CD4-positive, alpha-beta T cell (primary cell): ENCODE data around the gene ZSCAN5A. TPM values are rescaled to one million over a fixed set of nuclear protein-coding genes. Genes with fewer than 3 reads are reported as not detected.

Experiments used
- ATAC-seq: fragments of 200-7000 bp; cut with Tn5 transposase; one replicate; pipeline ENCODE4 v1.10.0; 2022; ENCODE audit warnings: mild to moderate bottlenecking; ENCODE audit not compliant: poor library complexity
- CTCF ChIA-PET: fragments of 350-600 bp; sonication (Branson Sonifier 250); formaldehyde crosslinking; loops from one replicate; lab custom pipeline; 2021; ENCODE audit warnings: antibody characterized with exemption, inconsistent platforms; lab: Charles Lee
- POLR2A ChIA-PET: fragments of 350-600 bp; sonication (Branson Sonifier 250); formaldehyde crosslinking; loops from one replicate; lab custom pipeline; 2021; ENCODE audit warnings: antibody characterized with exemption, inconsistent platforms; lab: Charles Lee
- DNase-seq, 14 experiments: peaks; one replicate each; pipeline ENCODE4 v3.0.0-alpha.2; 2013 to 2020; ENCODE audit warnings: mixed read lengths in 2 of 14
- H3K27ac ChIP-seq, 2 donors: one replicate each; pipeline versions ENCODE4 v1.5.1 to v1.7.0; 2013; ENCODE audit warnings: low read length in 2 of 2, low read depth in 1 of 2, mild to moderate bottlenecking in 1 of 2
- H3K27me3 ChIP-seq, 2 experiments: 1 replicate in 1 of 2; 2 replicates in 1 of 2; pipeline versions ENCODE4 v1.6.1 to v1.7.0; 2013; ENCODE audit warnings: low read length in 2 of 2, control low read depth in 1 of 2, mild to moderate bottlenecking in 1 of 2, moderate library complexity in 1 of 2; ENCODE audit not compliant: insufficient read depth in 2 of 2, control insufficient read depth in 1 of 2
- H3K36me3 ChIP-seq: one replicate; pipeline ENCODE4 v1.6.1; 2013; ENCODE audit warnings: low read length, control low read depth; ENCODE audit not compliant: insufficient read depth
- H3K4me1 ChIP-seq: one replicate; pipeline ENCODE4 v1.6.1; 2013; ENCODE audit warnings: low read length, control low read depth; ENCODE audit not compliant: insufficient read depth
- H3K4me3 ChIP-seq: one replicate; pipeline ENCODE4 v1.5.1; 2013; ENCODE audit warnings: mild to moderate bottlenecking, low read length, moderate library complexity
- H3K9me3 ChIP-seq, 2 experiments: 1 replicate in 1 of 2; 2 replicates in 1 of 2; pipeline versions ENCODE4 v1.6.1 to v1.7.0; 2013; ENCODE audit warnings: low read length in 2 of 2, mild to moderate bottlenecking in 2 of 2, control low read depth in 1 of 2, moderate library complexity in 1 of 2; ENCODE audit not compliant: control insufficient read depth in 1 of 2, insufficient read depth in 1 of 2
- H3K27ac Mint-ChIP-seq: one replicate; pipeline ENCODE4 v1.8.0; 2020; ENCODE audit warnings: mixed read lengths
- H3K27me3 Mint-ChIP-seq: one replicate; pipeline ENCODE4 v1.8.0; 2021; ENCODE audit warnings: mixed read lengths
- H3K36me3 Mint-ChIP-seq: one replicate; pipeline ENCODE4 v1.8.0; 2021; ENCODE audit warnings: low read depth, mixed read lengths
- H3K4me1 Mint-ChIP-seq: one replicate; pipeline ENCODE4 v1.8.0; 2021; ENCODE audit warnings: low read depth, mixed read lengths
- H3K4me3 Mint-ChIP-seq: one replicate; pipeline ENCODE4 v1.8.0; 2020; ENCODE audit warnings: mild to moderate bottlenecking, mixed read lengths
- H3K9me3 Mint-ChIP-seq: one replicate; pipeline ENCODE4 v1.8.0; 2020; ENCODE audit warnings: mixed read lengths
- intact Hi-C, 2 experiments: fragments of 100-400 bp; cut with DNase I in 1 of 2; cut with micrococcal nuclease in 1 of 2; formaldehyde crosslinking; loops; one replicate each; pipeline versions ENCODE4 v1.15.1 to v1.9.0; 2023 to 2025; cut with DNase I, micrococcal nuclease
- total RNA-seq, 174 experiments: library from RNA in 2 of 174; stranded (reverse) in 2 of 174; gene quantifications; one replicate each; pipeline ENCODE4 v1.2.3 and lab custom pipeline; 2021 to 2026
- TF ChIP-seq, protein P1 (sequence below): fragments of 200-600 bp; IDR thresholded peaks from one replicate; pipeline ENCODE4 v1.8.0; 2022; ENCODE audit warnings: antibody characterized with exemption, mild to moderate bottlenecking

The ZSCAN5A gene
- total RNA-seq, 2 experiments from 2014 or later = 3.3 to 4.4 TPM

DNA sequence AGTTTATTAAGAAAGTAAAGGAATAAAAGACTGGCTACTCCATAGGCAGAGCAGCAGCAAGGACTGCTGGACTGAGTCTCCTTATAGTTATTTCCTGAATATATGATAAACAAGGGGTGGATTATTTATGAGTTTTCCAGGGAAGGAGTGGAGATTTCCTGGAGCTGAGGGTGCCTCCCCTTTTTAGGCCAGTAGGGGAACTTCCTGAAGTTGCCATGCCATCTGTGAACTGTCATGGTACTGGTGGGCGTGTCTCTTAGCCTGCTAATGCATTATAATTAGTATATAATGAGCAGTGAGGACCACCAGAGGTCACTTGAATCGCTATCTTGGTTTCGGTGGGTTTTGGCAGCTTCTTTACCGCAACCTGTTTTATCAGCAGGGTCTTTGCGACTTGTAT is 13.5 kb downstream of the ZSCAN5A start:
- no peaks in the 10 kb centered on the region for H3K27me3 ChIP-seq
- H3K36me3 ChIP-seq = peaks cover 14% of the 10 kb centered on the region
- TF ChIP-seq, protein P1, sequence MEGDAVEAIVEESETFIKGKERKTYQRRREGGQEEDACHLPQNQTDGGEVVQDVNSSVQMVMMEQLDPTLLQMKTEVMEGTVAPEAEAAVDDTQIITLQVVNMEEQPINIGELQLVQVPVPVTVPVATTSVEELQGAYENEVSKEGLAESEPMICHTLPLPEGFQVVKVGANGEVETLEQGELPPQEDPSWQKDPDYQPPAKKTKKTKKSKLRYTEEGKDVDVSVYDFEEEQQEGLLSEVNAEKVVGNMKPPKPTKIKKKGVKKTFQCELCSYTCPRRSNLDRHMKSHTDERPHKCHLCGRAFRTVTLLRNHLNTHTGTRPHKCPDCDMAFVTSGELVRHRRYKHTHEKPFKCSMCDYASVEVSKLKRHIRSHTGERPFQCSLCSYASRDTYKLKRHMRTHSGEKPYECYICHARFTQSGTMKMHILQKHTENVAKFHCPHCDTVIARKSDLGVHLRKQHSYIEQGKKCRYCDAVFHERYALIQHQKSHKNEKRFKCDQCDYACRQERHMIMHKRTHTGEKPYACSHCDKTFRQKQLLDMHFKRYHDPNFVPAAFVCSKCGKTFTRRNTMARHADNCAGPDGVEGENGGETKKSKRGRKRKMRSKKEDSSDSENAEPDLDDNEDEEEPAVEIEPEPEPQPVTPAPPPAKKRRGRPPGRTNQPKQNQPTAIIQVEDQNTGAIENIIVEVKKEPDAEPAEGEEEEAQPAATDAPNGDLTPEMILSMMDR = no peak
- ChIA-PET POLR2A (no interaction called here), CTCF (no interaction called here)
- peaks cover 9% of the 10 kb centered on the region for H3K4me1 ChIP-seq
- Mint-ChIP-seq H3K4me3 (no peak overlapping the region), H3K27ac (peak overlapping the region; percentile 10), H3K27me3 (no peaks in the 10 kb centered on the region), H3K9me3 (no peaks in the 10 kb centered on the region), H3K36me3 (peaks cover 51% of the 10 kb centered on the region), H3K4me1 (peaks cover 23% of the 10 kb centered on the region)
- H3K27ac ChIP-seq = no peak overlapping the region
- DNase-seq (no peak), ATAC-seq (no peak)
- no peak overlapping the region for H3K4me3 ChIP-seq
- no peaks in the 10 kb centered on the region for H3K9me3 ChIP-seq
- intact Hi-C loops = no loop called here

DNA sequence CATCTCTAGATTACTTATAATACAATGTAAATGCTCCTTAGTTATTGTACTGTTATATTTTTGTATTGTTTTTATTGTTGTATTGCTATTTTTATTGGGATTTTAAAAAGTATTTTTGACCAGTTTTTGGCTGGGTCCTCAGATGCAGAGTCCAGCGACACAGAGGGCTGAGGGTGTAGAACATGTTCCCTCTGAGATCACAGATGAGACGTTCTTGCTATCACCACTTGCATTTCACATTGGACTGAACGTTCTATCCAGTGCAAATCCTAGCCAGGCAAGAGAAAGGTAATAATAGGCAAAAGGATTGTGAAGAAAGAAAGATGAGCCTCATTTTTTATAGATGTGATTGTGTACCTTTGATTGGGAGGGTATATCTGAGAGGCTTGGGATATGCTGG is 15.0 kb downstream of the ZSCAN5A start:
- no peak for DNase-seq
- H3K4me3 Mint-ChIP-seq = no peak overlapping the region
- H3K4me1 Mint-ChIP-seq = peaks cover 23% of the 10 kb centered on the region
- Histone ChIP-seq H3K4me1 (peaks cover 9% of the 10 kb centered on the region), H3K36me3 (peaks cover 10% of the 10 kb centered on the region), H3K4me3 (no peak overlapping the region), H3K27me3 (no peaks in the 10 kb centered on the region), H3K27ac (no peak overlapping the region), H3K9me3 (no peaks in the 10 kb centered on the region)
- intact Hi-C loops = no loop called here
- ChIA-PET POLR2A (no interaction called here), CTCF (no interaction called here)
- no peak for ATAC-seq
- no peaks in the 10 kb centered on the region for H3K27me3 Mint-ChIP-seq
- TF ChIP-seq, protein P1 = no peak
- peaks cover 52% of the 10 kb centered on the region for H3K36me3 Mint-ChIP-seq
- H3K9me3 Mint-ChIP-seq = no peaks in the 10 kb centered on the region
- no peak overlapping the region for H3K27ac Mint-ChIP-seq

DNA sequence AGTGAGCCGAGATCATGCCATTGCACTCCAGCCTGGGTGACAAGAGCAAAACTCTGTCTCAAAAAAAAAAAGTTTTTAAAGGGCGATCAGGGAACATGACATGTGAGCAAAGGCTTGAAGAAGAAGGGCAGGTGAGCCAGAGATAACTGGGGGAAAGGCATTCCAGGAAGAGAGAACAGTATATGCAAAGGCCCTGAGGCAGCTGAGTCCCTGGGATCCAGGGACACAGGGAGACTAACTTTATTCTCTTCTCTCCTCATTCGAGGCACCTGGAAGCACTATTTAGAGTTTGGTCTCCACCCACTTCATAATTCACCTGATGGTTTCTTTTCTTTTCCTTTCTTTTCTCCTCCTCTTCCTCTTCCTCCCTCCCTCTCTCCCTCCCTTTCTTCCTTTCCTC is 17.6 kb downstream of the ZSCAN5A start:
- H3K4me1 Mint-ChIP-seq = peaks cover 13% of the 10 kb centered on the region

More for the DNA sequence above, 17.6 kb downstream of the ZSCAN5A start:
- intact Hi-C loops = no loop called here
- no peak for DNase-seq
- TF ChIP-seq, protein P1 = no peak
- Histone ChIP-seq H3K9me3 (no peaks in the 10 kb centered on the region), H3K36me3 (peaks cover 11% of the 10 kb centered on the region), H3K4me1 (peaks cover 7% of the 10 kb centered on the region), H3K27ac (no peak overlapping the region), H3K27me3 (no peaks in the 10 kb centered on the region), H3K4me3 (no peak overlapping the region)
- ChIA-PET POLR2A (no interaction called here), CTCF (no interaction called here)
- Mint-ChIP-seq H3K36me3 (peaks cover 63% of the 10 kb centered on the region), H3K4me3 (no peak overlapping the region), H3K27me3 (no peaks in the 10 kb centered on the region), H3K9me3 (no peaks in the 10 kb centered on the region), H3K27ac (no peak overlapping the region)
- ATAC-seq = no peak
